Measurements from ENCODE around the gene KRTAP4-8. TPM values are rescaled to one million over a fixed set of nuclear protein-coding genes. Genes with fewer than 3 reads are reported as not detected.
"Not testable (repeated sequence)": the region's sequence is repeated elsewhere in the genome, so short reads cannot be mapped to it uniquely, and the experiment has no call there.

Gene KRTAP4-8
- total and polyA plus RNA-seq, 5 donors: not detected

DNA sequence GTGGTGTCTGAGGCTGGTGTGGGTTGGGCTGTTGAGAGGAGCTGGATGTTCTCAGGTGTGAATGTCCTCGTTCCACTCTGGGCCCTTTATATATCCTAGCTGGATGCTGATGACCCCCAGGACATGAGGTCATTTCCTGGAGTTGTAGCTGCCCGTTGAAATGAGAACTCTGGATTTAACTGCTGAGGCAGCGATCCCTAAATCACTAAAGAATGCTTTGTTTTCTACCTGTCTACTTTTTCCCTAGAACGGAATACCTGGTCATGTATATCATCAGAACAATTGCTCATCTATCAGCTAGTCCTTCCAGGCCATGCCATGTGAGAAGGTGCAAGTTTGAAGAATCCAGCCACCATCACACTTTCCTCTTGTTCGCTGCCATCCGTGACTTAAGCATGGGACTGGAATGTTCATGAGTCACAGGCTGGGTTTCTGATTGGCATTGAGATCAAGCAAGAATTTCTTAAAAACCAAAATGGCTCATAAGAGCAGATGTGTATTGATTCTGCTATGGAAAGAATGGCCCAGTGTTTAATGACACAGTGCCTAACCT lies 37.8 kb downstream of the KRTAP4-8 start, which contains the start of gene KRTAP2-3:
KRTAP2-3 (minus strand) TSS at position 63 of the 553 bp plus-strand sequence. CDS start 64 bp downstream, outside the sequence.
- ATAC-seq (no peak), DNase-seq (no peak)
- Histone ChIP-seq H3K4me3 (ENCODE audit: low read length) (no peak within 1 kb of the TSS), H3K4me1 (ENCODE audit: control insufficient read depth, insufficient read depth, low read length) (no peaks in the 10 kb centered on the region), H3K27ac (ENCODE audit: low read length) (no peak within 1 kb of the TSS), H3K27me3 (ENCODE audit: control insufficient read depth, insufficient read depth) (no peaks in the 10 kb centered on the region), H3K9me3 (ENCODE audit: control insufficient read depth, low read length) (no peaks in the 10 kb centered on the region)
- 56% methylated on average over 6 of the region's 6 CpGs for WGBS
- intact Hi-C loops (cut with DNase I): no loop called here

DNA sequence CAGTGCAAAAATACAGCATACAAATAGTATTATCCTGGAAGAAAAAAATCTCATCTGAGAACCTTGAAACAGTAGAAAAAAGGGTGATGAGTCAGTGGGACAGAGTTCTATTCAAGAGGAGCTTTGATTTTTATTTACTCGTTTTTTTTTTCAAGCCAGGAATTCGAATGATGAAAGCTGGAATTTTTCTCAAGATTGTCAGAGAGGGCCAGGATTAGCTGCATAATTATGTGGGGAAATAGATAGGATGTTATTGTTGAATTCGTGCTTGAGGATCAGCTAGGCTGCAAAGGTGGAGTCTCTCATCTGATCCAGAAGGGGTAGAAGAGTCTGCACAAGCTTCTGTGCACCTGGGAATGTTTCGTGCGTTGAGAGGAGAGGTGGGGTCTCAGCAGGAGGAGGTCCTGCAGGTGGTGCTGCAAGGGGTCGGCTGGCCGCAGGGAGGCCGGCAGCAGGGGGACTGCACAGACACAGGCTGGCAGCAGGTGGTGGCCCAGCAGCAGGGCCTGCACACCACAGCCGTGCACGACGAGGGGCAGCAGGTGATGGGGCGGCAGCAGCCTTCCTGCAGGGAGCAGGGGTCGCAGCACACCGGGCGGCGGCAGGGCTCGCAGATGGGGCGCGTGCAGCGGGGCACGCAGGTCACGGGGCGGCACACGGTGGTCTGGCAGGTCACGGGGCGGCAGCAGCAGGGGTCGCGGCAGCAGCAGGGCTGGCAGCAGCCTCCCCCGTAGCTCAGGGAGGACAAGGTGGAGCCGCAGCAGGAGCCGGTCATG lies 38.5 kb downstream of the KRTAP4-8 start:
- H3K4me1 ChIP-seq (ENCODE audit: control insufficient read depth, insufficient read depth, low read length); H3K27ac ChIP-seq (ENCODE audit: low read length); DNase-seq; H3K9me3 ChIP-seq (ENCODE audit: control insufficient read depth, low read length); ATAC-seq; H3K27me3 ChIP-seq (ENCODE audit: control insufficient read depth, insufficient read depth); intact Hi-C loops (cut with DNase I); H3K4me3 ChIP-seq (ENCODE audit: low read length): not testable (repeated sequence)
- WGBS: 24% methylated on average over 11 of the region's 31 CpGs

DNA sequence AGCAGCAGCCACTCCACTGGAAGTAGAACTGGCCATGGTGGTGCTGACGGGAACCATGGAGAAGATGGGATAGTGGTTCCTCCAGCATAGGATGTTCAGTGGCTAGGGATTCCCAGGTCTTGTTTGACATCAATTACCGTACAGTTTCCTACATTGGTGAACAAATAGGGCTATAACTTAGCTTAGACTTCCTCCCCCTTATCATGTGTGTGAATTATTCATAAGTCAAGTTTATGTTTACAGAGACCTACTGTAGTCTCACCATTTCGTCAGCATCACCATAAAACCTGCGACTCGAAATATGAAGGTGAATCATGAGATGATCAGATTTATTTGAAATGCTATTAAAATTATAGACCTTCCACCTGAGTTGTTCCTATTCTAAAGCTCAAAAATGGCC lies 39.2 kb downstream of the KRTAP4-8 start:
- Histone ChIP-seq H3K27ac (ENCODE audit: low read length) (no peak overlapping the region), H3K27me3 (ENCODE audit: control insufficient read depth, insufficient read depth) (peaks cover 3% of the 10 kb centered on the region), H3K4me1 (ENCODE audit: control insufficient read depth, insufficient read depth, low read length) (no peaks in the 10 kb centered on the region), H3K4me3 (ENCODE audit: low read length) (no peak overlapping the region), H3K9me3 (ENCODE audit: control insufficient read depth, low read length) (no peaks in the 10 kb centered on the region)
- intact Hi-C loops (cut with DNase I): no loop called here
- ATAC-seq (no peak), DNase-seq (no peak)
- WGBS: 86% methylated on average over 5 of the region's 5 CpGs

DNA sequence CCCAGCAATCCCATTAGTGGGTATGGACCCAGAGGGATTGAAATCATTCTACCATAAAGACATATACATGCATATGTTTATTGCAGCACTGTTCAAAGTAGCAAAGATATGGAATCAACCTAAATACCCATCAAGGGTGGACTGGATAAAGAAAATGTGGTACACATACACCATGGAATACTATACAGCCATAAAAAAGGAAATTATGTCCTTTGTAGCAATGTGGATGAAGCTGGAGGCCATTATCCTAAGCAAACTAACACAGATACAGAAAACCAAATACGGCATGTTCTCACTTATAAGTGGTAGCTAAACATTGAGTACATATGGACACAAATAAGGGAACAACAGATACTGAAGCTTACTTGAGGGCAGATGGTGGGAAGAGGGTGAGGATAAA lies 40.4 kb downstream of the KRTAP4-8 start:
- Histone ChIP-seq H3K27ac (ENCODE audit: low read length) (no peak overlapping the region), H3K9me3 (ENCODE audit: control insufficient read depth, low read length) (no peaks in the 10 kb centered on the region), H3K4me1 (ENCODE audit: control insufficient read depth, insufficient read depth, low read length) (no peaks in the 10 kb centered on the region), H3K4me3 (ENCODE audit: low read length) (no peak overlapping the region), H3K27me3 (ENCODE audit: control insufficient read depth, insufficient read depth) (peaks cover 3% of the 10 kb centered on the region)
- intact Hi-C loops (cut with DNase I): no loop called here
- DNase-seq (no peak), ATAC-seq (no peak)
- WGBS: 95% methylated on average over 1 of the region's 1 CpG

DNA sequence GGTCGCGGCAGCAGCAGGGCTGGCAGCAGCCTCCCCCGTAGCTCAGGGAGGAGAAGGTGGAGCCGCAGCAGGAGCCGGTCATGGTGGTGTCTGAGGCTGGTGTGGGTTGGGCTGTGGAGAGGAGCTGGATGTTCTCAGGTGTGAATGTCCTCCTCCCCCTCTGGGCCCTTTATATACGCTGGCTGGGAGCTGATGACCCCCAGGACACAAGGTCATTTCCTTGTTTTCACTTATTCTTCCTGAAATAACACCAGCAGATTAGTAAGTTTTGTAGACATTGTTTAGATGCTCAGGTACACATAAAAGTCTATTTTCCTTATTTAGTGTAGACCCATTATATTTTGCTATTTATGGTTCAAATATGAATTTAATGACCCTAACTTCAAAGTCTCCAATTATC lies 42.8 kb downstream of the KRTAP4-8 start, which contains the start of gene KRTAP2-2:
KRTAP2-2 (minus strand) TSS at position 101 of the 400 bp plus-strand sequence; CDS start at position 82, 19 bp downstream.
- H3K4me3 ChIP-seq (ENCODE audit: low read length); ATAC-seq; H3K4me1 ChIP-seq (ENCODE audit: control insufficient read depth, insufficient read depth, low read length); intact Hi-C loops (cut with DNase I); H3K27ac ChIP-seq (ENCODE audit: low read length); DNase-seq; H3K9me3 ChIP-seq (ENCODE audit: control insufficient read depth, low read length); H3K27me3 ChIP-seq (ENCODE audit: control insufficient read depth, insufficient read depth): not testable (repeated sequence)
- WGBS: 39% methylated on average over 1 of the region's 6 CpGs

DNA sequence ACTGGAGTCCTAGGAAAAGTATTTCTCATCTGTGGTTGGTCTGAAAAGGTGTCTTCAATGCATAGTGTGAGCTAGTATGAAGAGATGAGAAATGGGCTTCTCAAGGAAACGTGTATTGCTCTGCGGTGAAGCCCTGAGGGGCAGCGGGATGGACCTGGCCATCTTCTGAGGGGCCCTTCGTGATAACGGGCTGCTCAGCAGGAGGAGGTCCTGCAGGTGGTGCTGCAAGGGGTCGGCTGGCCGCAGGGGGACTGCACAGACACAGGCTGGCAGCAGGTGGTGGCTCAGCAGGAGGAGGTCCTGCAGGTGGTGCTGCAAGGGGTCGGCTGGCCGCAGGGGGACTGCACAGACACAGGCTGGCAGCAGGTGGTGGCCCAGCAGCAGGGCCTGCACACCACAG lies 43.4 kb downstream of the KRTAP4-8 start:
- 66% methylated on average over 9 of the region's 9 CpGs for WGBS
- H3K9me3 ChIP-seq (ENCODE audit: control insufficient read depth, low read length); H3K4me3 ChIP-seq (ENCODE audit: low read length); H3K4me1 ChIP-seq (ENCODE audit: control insufficient read depth, insufficient read depth, low read length); H3K27me3 ChIP-seq (ENCODE audit: control insufficient read depth, insufficient read depth); ATAC-seq; intact Hi-C loops (cut with DNase I); DNase-seq; H3K27ac ChIP-seq (ENCODE audit: low read length): not testable (repeated sequence)

DNA sequence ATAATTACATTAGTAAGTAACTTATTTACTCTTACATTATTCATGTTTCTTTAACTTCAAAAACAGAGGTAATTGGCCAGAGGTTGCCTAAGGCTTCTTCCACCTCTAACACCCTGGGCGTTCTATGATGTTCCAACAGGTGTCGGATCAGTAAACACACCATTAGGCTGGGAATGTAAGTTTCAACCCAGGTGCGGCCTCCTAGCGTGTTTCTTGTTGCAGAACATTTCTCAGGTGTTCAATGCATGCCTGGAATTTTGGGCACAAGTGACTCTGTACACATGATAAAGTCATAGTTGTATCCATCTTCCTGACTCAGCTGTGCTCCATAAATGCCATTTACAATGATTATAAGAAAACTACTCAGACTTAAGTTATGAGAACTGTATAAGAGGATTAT lies 43.9 kb downstream of the KRTAP4-8 start:
- peaks cover 3% of the 10 kb centered on the region for H3K27me3 ChIP-seq (ENCODE audit: control insufficient read depth, insufficient read depth)
- DNase-seq (no peak), ATAC-seq (no peak)
- 88% methylated on average over 4 of the region's 4 CpGs for WGBS
- intact Hi-C loops (cut with DNase I): no loop called here
- H3K9me3 ChIP-seq (ENCODE audit: control insufficient read depth, low read length): no peaks in the 10 kb centered on the region
- H3K27ac ChIP-seq (ENCODE audit: low read length): no peak overlapping the region
- H3K4me3 ChIP-seq (ENCODE audit: low read length): no peak overlapping the region
- H3K4me1 ChIP-seq (ENCODE audit: control insufficient read depth, insufficient read depth, low read length): no peaks in the 10 kb centered on the region

DNA sequence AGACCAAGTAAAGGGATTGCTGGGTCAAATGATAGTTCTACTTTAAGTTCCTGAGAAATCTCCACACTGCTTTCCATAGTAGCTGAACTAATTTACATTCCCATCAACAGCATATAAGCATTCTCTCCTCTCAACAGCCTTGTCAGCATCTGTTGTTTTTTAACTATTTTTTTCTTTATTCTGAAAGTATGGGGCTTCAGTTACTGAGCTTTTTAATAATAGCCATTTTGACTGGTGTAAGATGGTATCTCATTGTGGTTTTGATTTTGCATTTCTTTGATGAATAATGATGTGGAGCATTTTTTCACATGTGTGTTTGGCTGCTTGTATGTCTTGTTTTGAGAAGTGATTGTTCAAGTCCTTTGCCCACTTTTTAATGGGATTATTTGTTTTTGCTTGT lies 45.4 kb downstream of the KRTAP4-8 start:
- intact Hi-C loops (cut with DNase I): no loop called here
- Histone ChIP-seq H3K4me1 (ENCODE audit: control insufficient read depth, insufficient read depth, low read length) (no peaks in the 10 kb centered on the region), H3K27me3 (ENCODE audit: control insufficient read depth, insufficient read depth) (peaks cover 7% of the 10 kb centered on the region), H3K27ac (ENCODE audit: low read length) (no peak overlapping the region), H3K9me3 (ENCODE audit: control insufficient read depth, low read length) (no peaks in the 10 kb centered on the region), H3K4me3 (ENCODE audit: low read length) (no peak overlapping the region)
- ATAC-seq: no peak
- DNase-seq: no peak

DNA sequence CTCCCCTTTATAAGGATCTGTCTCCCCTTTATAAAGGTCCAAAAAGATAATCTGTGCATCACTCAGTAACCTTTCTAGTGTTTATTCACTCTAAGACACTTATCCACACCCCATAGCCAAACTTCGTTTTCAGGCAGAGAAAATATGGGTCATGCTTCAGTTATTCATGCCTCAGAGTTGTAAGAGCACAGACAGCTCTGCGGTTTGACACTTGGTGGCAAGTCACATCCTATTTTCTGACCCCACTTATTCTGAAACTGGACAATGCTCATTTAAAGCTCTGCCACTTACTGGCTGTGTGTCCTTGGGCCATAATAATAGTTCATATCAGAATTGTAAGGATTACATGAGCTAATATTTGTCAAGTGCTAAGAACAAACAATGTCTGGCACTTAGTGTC lies 48.8 kb downstream of the KRTAP4-8 start:
- H3K27ac ChIP-seq (ENCODE audit: low read length): no peak overlapping the region
- no peaks in the 10 kb centered on the region for H3K4me1 ChIP-seq (ENCODE audit: control insufficient read depth, insufficient read depth, low read length)
- H3K27me3 ChIP-seq (ENCODE audit: control insufficient read depth, insufficient read depth): peaks cover 6% of the 10 kb centered on the region
- no peak overlapping the region for H3K4me3 ChIP-seq (ENCODE audit: low read length)
- ATAC-seq (no peak), DNase-seq (no peak)
- intact Hi-C loops (cut with DNase I): no loop called here
- no peaks in the 10 kb centered on the region for H3K9me3 ChIP-seq (ENCODE audit: control insufficient read depth, low read length)
- 44% methylated on average over 2 of the region's 2 CpGs for WGBS

DNA sequence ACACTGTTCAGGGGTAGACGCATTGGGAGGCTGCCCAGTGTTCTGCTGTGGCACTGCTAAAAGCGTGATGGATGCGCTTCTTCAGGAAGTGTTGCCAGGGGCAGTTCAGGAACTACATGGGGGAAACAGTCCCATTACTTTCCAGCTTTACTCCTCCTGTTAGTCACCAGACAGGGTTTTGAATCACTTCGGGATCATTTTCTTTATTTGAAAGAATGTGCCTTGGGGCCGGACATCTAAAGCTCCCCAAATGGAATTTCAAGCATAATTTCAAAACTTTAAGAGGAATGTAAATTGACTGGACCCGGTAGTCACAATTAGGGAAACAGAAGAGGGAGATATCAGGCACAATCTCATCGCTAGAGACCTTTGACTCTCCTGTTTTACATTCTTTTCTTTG lies 49.5 kb downstream of the KRTAP4-8 start:
- H3K4me1 ChIP-seq (ENCODE audit: control insufficient read depth, insufficient read depth, low read length): no peaks in the 10 kb centered on the region
- ATAC-seq (no peak), DNase-seq (no peak)
- intact Hi-C loops (cut with DNase I): no loop called here
- peaks cover 4% of the 10 kb centered on the region for H3K27me3 ChIP-seq (ENCODE audit: control insufficient read depth, insufficient read depth)
- H3K9me3 ChIP-seq (ENCODE audit: control insufficient read depth, low read length): no peaks in the 10 kb centered on the region
- H3K4me3 ChIP-seq (ENCODE audit: low read length): no peak overlapping the region
- no peak overlapping the region for H3K27ac ChIP-seq (ENCODE audit: low read length)
- WGBS: 67% methylated on average over 7 of the region's 7 CpGs
